ENCODE results near the gene CCDC192. TPM values are rescaled to one million over a fixed set of nuclear protein-coding genes. Genes with fewer than 3 reads are reported as not detected.

CCDC192 gene
- total and polyA plus RNA-seq, 2 of the 4 experiments (the other 2 are of a cell fraction): not detected

GRCh38 chr5:127744241-127744640, 41.0 kb downstream of the CCDC192 start:
- Histone ChIP-seq H3K56ac (ENCODE audit: extremely low read depth, insufficient read depth, low read length) (no peak overlapping the region), H3K14ac (replicated peaks; ENCODE audit: low read depth, low read length) (no peak overlapping the region), H2BK20ac (ENCODE audit: low read depth, low read length) (no peak overlapping the region), H4K5ac (ENCODE audit: low read depth, low read length) (no peak overlapping the region), H3K9ac (ENCODE audit: low read depth, low read length) (no peak overlapping the region), H3K4me2 (ENCODE audit: low read depth, low read length) (no peak overlapping the region), H3K4me3 (ENCODE audit: insufficient read depth, low read depth, low read length) (no peak overlapping the region), H2AK9ac (replicated peaks; ENCODE audit: low read depth, low read length, poor library complexity) (no peak overlapping the region), H4K20me1 (ENCODE audit: insufficient read depth, low read length) (no peaks in the 10 kb centered on the region), H3K27me3 (ENCODE audit: control insufficient read depth, insufficient read depth, low read length) (peaks cover 8% of the 10 kb centered on the region), H3K4ac (ENCODE audit: low read depth, low read length) (no peak overlapping the region), H2BK15ac (ENCODE audit: low read depth, low read length) (no peak overlapping the region), H3K36me3 (ENCODE audit: control insufficient read depth, insufficient read depth, low read length) (no peaks in the 10 kb centered on the region), H3K9me3 (ENCODE audit: control insufficient read depth, insufficient read depth, low read length) (no peaks in the 10 kb centered on the region), H4K8ac (ENCODE audit: low read depth in 2 of 2, low read length in 2 of 2) (no peak overlapping the region), H3K9me1 (ENCODE audit: insufficient read depth, low read length) (no peaks in the 10 kb centered on the region), H3K79me1 (ENCODE audit: low read depth in 1 of 2, low read length in 2 of 2) (no peaks in the 10 kb centered on the region), H2AFZ (replicated peaks; ENCODE audit: low read length, poor library complexity) (no peak overlapping the region), H2BK5ac (ENCODE audit: low read depth, low read length, poor library complexity, severe bottlenecking) (no peak overlapping the region), H3K27ac (ENCODE audit: insufficient read depth, low read length) (no peak overlapping the region), H2AK5ac (ENCODE audit: low read depth, low read length) (no peak overlapping the region), H2BK120ac (ENCODE audit: low read depth, low read length) (no peak overlapping the region), H4K91ac (ENCODE audit: insufficient read depth, low read depth, low read length) (no peak overlapping the region), H3K18ac (ENCODE audit: low read depth, low read length) (no peak overlapping the region), H3K23ac (ENCODE audit: low read depth, low read length) (no peak overlapping the region), H3K4me1 (ENCODE audit: control insufficient read depth, insufficient read depth, low read length) (no peaks in the 10 kb centered on the region)
- in situ Hi-C loops (cut with MboI; ENCODE audit: low sequenced_read_pairs) (no loop called here), dilution Hi-C loops (cut with HindIII; ENCODE audit: low sequenced_read_pairs, unreplicated experiment) (no loop called here), intact Hi-C loops (cut with micrococcal nuclease) (loop anchor here (10.0 kb wide), 1 partner anchor 601 kb away; no protein-coding TSS in a partner anchor)
- ATAC-seq (ENCODE audit: low read depth) (no peak), DNase-seq (no peak)
- ChIA-PET POLR2A (ENCODE audit: unreplicated experiment) (no interaction called here), CTCF (no interaction called here)
- TF ChIP-seq MAFK (IDR thresholded peaks at IDR 0.05; ENCODE audit: low read depth, low read length): no peak
- TF ChIP-seq, protein P1, sequence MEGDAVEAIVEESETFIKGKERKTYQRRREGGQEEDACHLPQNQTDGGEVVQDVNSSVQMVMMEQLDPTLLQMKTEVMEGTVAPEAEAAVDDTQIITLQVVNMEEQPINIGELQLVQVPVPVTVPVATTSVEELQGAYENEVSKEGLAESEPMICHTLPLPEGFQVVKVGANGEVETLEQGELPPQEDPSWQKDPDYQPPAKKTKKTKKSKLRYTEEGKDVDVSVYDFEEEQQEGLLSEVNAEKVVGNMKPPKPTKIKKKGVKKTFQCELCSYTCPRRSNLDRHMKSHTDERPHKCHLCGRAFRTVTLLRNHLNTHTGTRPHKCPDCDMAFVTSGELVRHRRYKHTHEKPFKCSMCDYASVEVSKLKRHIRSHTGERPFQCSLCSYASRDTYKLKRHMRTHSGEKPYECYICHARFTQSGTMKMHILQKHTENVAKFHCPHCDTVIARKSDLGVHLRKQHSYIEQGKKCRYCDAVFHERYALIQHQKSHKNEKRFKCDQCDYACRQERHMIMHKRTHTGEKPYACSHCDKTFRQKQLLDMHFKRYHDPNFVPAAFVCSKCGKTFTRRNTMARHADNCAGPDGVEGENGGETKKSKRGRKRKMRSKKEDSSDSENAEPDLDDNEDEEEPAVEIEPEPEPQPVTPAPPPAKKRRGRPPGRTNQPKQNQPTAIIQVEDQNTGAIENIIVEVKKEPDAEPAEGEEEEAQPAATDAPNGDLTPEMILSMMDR (conservative IDR thresholded peaks at IDR 0.05; ENCODE audit: low read depth, low read length): no peak
- no peak for TF ChIP-seq NFE2L2 (IDR thresholded peaks at IDR 0.05; ENCODE audit: low read depth, low read length)
- no peak for TF ChIP-seq POLR2A (IDR thresholded peaks at IDR 0.05; ENCODE audit: low read depth, low read length)
- TF ChIP-seq, protein P2, sequence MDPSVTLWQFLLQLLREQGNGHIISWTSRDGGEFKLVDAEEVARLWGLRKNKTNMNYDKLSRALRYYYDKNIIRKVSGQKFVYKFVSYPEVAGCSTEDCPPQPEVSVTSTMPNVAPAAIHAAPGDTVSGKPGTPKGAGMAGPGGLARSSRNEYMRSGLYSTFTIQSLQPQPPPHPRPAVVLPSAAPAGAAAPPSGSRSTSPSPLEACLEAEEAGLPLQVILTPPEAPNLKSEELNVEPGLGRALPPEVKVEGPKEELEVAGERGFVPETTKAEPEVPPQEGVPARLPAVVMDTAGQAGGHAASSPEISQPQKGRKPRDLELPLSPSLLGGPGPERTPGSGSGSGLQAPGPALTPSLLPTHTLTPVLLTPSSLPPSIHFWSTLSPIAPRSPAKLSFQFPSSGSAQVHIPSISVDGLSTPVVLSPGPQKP (IDR thresholded peaks at IDR 0.05; ENCODE audit: borderline replicate concordance, low read depth, low read length): no peak
- TF ChIP-seq BHLHE40 (IDR thresholded peaks at IDR 0.05; ENCODE audit: low read depth, low read length): no peak
- no peak for TF ChIP-seq RFX5 (IDR thresholded peaks at IDR 0.05; ENCODE audit: low read depth, low read length)
- TF ChIP-seq FOS (IDR thresholded peaks at IDR 0.05; ENCODE audit: low read depth, low read length): no peak
- TF ChIP-seq, protein P3, sequence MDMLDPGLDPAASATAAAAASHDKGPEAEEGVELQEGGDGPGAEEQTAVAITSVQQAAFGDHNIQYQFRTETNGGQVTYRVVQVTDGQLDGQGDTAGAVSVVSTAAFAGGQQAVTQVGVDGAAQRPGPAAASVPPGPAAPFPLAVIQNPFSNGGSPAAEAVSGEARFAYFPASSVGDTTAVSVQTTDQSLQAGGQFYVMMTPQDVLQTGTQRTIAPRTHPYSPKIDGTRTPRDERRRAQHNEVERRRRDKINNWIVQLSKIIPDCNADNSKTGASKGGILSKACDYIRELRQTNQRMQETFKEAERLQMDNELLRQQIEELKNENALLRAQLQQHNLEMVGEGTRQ (IDR thresholded peaks at IDR 0.05; ENCODE audit: low read depth, low read length): no peak
- no peak for TF ChIP-seq MXI1 (IDR thresholded peaks at IDR 0.05; ENCODE audit: borderline replicate concordance, low read depth, low read length)
- no peak for TF ChIP-seq RAD21 (IDR thresholded peaks at IDR 0.05; ENCODE audit: low read length)
- BruUV-seq (replicated peaks): no TSS peak

Measured in IMR-90 (cell line).